ENCODE results near the gene ZFYVE28. TPM values are rescaled to one million over a fixed set of nuclear protein-coding genes. Genes with fewer than 3 reads are reported as not detected.

The ZFYVE28 gene
- polyA plus RNA-seq, 5 donors, result 2.9 to 4.0 (median 3.4) TPM

GRCh38 chr4:2368746-2369437, 49.6 kb downstream of the ZFYVE28 start:
- no peak for DNase-seq

DNA sequence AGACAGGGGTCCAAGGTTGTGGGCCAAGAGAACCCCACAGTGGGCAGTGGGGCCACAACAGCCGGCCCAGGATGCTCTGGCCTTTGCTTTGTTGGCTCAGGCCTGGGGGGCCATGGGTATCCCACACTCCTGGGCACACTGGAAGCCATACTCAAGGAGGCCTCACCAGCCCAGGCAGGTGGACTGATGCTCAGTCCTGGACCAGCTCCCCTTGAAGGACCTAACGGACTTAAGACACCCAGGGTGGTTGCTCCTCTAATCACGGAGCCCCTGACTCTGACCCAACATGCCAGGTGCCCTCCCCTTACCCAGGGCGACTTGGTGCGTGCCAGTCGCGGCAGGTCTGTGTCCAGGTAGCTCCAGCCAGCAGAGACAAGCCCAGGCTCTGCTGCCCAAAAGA, 50.8 kb downstream of the ZFYVE28 start:
- no peak for DNase-seq

- no peak for DNase-seq
These were observed 51.9 kb downstream of the ZFYVE28 start for GRCh38 chr4:2366252-2367192.

DNA sequence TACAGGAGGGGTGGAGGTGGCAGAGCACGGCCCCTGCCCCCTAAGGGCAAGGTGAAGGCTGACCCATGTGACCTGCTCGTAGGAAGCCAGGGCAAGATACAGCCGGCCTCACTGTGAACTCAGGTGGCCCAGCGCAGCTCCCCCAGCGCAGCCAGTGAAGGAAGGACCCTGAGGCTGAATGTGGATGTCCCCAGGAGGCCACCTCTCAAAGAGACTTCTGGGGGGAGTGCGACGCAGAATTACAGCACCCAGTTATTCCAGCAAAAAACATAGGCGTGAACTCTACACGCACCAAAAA, 52.6 kb downstream of the ZFYVE28 start:
- DNase-seq, result no peak

- no peak for DNase-seq
These were observed 53.2 kb downstream of the ZFYVE28 start for GRCh38 chr4:2365054-2365912.

DNA sequence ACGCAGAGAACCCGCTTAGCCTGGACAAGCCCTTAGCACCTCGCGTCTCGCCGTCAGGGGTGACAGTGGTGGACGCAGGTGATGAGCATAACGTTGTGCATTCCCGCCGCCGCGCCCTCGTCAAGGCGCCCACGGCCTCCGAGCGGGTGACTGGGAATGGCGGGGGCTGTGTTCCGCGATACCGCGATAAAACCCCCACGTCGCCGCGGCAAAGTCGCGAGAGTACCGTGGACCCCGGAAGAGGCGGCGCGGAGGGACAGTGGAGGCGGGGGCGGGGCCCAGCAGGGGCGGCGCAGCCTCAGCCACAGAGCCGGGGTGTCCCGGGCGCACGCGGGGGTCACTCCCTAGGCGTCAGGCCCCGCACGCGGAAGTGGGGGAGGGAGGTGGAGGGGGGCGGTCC, 53.8 kb downstream of the ZFYVE28 start:
- peak; percentile 27 to 42 for DNase-seq

DNA sequence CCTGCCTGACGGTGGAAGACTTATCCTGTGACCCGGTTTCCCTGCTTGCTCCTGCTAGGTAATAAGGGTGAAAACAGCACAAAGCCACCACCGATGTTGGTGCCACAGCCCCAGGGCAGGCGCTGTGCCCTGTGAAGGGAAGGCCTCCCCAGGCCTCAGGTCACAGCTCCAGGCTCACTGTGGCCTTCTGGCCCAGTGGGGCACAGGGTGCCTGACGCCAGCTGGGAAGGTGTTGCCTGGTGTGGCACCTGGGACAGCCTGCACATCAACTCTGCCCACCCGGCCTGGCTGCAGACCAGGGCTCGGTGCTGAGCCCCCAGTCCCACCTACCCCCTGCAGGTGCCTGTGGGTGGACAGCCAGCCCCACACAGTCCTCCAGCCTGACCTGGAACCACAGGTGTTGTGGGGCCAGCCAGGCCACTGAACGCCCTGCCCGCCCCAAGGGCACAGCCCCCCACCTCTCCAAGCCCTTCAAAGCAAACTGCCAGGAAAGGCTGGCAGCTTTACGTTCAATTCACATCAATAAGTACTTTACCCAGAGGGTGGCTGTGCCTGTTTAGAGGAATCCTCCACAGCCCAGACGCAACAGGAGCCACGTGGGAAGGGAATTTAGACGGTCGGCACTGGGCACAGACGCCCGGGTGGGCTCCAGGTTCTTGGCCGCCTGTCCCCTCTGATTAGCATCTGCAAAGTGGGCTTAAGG, 54.3 kb downstream of the ZFYVE28 start:
- DNase-seq, result no peak

- DNase-seq, result no peak
These were observed 55.3 kb downstream of the ZFYVE28 start for GRCh38 chr4:2363056-2363721.

- DNase-seq, result no peak
These were observed 56.0 kb downstream of the ZFYVE28 start for GRCh38 chr4:2362266-2363055.

GRCh38 chr4:2361366-2362265, 56.8 kb downstream of the ZFYVE28 start:
- no peak for DNase-seq

- no peak for DNase-seq
These were observed 58.1 kb downstream of the ZFYVE28 start for GRCh38 chr4:2360396-2360730.

DNA sequence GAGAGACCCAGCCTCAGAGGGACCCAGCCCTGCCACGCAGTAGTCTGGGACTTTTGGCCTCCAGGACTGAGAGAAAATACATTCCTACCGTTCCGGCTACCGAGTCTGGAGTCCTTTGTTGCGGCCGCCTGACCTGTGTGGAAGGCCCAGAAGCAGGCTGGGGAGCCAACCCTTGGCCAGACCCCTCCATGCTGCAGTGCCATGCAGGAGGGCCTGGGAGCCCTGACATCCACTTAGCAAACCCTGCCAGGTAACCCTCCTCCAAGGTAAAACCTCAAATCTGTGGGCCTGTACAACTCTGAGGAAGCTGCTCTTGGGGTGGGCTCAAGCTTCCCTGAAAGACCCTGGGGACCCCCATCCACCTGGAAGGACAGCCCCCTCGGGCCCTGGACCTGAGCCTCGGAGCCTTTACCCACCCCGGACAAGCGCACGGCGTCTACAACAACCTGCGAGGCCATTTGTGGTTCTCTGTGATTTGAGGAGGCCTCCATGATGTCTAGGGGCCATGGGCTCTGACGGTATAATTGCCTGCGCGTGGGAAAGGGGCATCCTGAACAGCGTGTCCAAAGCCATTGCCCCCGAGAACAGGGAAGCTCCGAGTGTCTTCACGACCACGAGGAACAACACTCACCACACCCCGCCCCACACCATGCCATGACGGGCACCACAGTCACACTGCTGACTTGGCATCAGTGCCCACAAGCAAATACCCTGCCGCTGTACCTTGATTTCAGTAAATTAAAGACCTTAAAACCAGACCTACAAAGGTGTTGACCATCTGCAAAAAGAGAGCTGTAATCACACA, 58.7 kb downstream of the ZFYVE28 start:
- no peak for DNase-seq

DNA sequence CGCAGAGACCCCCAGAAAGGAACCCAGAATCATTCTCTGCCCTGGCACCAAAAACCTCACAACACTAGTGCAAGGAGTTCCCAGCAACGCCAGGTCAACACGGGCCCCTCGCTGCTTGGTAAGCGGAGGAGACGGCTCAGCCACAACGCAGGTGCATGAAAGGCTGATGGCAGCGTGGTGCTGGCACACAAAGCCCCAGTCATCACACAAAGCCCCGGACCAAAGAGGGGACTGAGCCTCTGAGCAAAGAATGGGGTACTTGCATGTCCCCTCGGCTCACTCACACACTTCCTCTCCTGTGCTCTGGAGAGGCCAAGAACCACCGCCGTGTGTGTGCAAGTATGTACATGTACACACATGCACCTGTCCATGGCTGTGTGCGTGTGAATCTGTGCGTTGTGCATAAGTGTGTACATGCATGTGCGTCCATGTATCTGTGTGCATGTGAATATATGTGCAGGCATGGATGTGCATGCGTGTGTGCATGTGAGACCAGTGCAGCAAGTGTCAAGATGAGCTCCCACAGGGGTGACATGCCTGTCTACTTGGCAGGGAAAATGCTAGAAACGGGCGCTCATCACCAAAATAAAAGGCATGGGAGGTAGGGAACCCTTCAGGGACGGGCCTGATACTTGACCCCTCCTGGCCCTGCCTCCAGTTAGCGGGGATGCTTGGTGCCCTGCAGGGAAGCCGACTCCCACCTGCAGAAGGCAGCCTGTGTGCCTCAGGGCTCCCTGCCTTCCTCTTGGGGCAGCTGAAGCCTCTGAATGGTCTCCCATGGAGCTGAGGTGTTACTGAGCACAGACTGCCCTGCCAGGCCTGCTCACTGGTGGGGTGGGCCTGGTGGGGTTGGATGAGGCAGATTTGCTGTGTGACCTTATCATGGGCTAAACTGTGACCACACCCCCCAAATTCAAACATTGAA, 60.4 kb downstream of the ZFYVE28 start:
- no peak for DNase-seq

- DNase-seq, result no peak
These were observed 62.0 kb downstream of the ZFYVE28 start for GRCh38 chr4:2356123-2357069.

GRCh38 chr4:2354760-2355159, 63.7 kb downstream of the ZFYVE28 start:
- no peak for DNase-seq

- no peak for DNase-seq
These were observed 64.3 kb downstream of the ZFYVE28 start for GRCh38 chr4:2354118-2354517.
